ENCODE data around the gene EFCAB8.
"Not testable (repeated sequence)": the region's sequence is repeated elsewhere in the genome, so short reads cannot be mapped to it uniquely, and the experiment has no call there.

The EFCAB8 gene

GRCh38 chr20:32975121-32975520, 116.4 kb downstream of the EFCAB8 start:
- FAIRE-seq, result not testable (repeated sequence)

GRCh38 chr20:32975698-32976674, 117.3 kb downstream of the EFCAB8 start:
- no peak for FAIRE-seq

- FAIRE-seq, result no peak
These were observed 118.0 kb downstream of the EFCAB8 start for GRCh38 chr20:32976746-32977145.

GRCh38 chr20:32977281-32978008, 118.7 kb downstream of the EFCAB8 start:
- FAIRE-seq, result no peak

- no peak for FAIRE-seq
These were observed 119.2 kb downstream of the EFCAB8 start for GRCh38 chr20:32978009-32978335.

- no peak for FAIRE-seq
These were observed 120.7 kb downstream of the EFCAB8 start for GRCh38 chr20:32979201-32979998.

- no peak for FAIRE-seq
These were observed 121.6 kb downstream of the EFCAB8 start for GRCh38 chr20:32980131-32980941.

GRCh38 chr20:32980990-32981389, 122.3 kb downstream of the EFCAB8 start:
- FAIRE-seq, result no peak

DNA sequence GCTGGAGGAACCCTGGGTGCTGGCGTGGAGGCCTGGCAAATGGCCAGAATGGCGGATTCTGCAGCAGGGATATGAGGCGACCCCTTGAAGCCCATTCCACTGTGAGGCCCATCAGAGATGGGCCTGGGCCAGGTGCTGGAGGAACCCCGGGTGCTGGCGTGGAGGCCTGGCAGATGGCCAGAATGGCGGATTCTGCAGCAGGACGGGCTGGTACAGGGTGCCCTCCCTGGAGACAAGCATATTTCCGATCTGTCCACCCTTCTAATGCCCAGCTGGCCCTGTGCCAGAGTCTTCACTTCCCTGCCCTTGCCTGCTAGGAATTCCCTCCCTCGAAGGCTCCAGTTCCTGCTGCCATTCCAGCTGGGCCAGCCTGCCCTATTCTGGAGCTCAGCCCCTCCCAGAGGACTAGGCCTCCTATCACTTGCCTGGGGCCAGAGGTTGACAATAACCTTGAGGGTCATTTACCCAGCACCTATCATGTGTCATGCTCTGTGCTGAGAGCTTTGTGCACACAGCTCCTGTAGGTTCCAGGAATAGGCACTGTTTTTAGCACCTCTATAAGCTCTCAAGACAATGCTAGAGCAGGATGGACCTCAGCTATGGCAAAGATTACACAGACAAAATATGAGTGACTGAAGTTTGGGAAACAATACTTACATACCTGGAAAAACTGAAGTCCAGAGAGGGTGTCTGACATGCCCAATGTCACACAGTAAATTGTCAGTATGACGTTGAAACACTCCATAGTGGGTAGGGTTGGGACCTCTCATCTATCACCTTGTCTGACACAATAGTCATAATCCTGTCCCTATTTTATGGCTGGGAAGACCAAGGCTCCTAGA, 124.1 kb downstream of the EFCAB8 start:
- FAIRE-seq, result no peak

GRCh38 chr20:32983459-32984112, 124.9 kb downstream of the EFCAB8 start:
- FAIRE-seq, result no peak

- no peak for FAIRE-seq
These were observed 125.5 kb downstream of the EFCAB8 start for GRCh38 chr20:32984196-32984595.

GRCh38 chr20:32984631-32985354, 126.1 kb downstream of the EFCAB8 start:
- FAIRE-seq, result no peak

GRCh38 chr20:32985596-32985995, 126.9 kb downstream of the EFCAB8 start:
- no peak for FAIRE-seq

- no peak for FAIRE-seq
These were observed 127.7 kb downstream of the EFCAB8 start for GRCh38 chr20:32986331-32986966.

GRCh38 chr20:32987044-32987825, 128.5 kb downstream of the EFCAB8 start:
- no peak for FAIRE-seq

DNA sequence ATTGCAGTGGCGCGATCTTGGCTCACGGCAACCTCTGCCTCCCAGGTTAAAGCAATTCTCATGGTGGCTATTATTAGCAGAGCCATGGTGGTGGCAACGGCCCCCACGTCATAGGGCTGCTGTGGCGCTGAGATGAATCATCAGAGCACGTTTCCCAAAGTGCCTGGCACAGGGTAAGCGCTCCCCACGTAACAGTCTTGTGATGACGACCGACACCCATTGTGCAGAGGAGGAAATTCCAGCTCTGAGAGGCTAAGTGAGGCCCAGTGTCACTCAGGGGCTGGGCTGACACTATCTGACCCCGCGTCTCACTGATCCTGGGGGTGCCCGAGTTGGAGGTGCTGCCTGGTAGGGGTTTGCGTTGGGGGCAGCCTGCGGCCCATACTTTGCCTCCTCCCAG, 129.3 kb downstream of the EFCAB8 start:
- no peak for FAIRE-seq

- FAIRE-seq, result no peak
These were observed 131.0 kb downstream of the EFCAB8 start for GRCh38 chr20:32989507-32990283.

GRCh38 chr20:32990426-32990825, 131.7 kb downstream of the EFCAB8 start:
- FAIRE-seq, result no peak
